DOHH2 (cell line): ENCODE measurements around the gene ZNF483.

Experiments used
- CTCF ChIP-seq: fragments of 200-600 bp; sonication (generic); IDR thresholded peaks from one replicate; pipeline ENCODE4 v1.5.1; 2014; ENCODE audit warnings: antibody characterized with exemption, mild to moderate bottlenecking, low read depth, low read length; ENCODE audit not compliant: poor library complexity, severe bottlenecking
- EZH2phosphoT487 ChIP-seq: fragments of 200-600 bp; sonication (generic); IDR thresholded peaks from 2 replicates; pipeline ENCODE4 v1.6.1; 2017; ENCODE audit warnings: borderline replicate concordance, mild to moderate bottlenecking, antibody characterized with exemption, low read length, moderate library complexity, mixed read lengths

DNA sequence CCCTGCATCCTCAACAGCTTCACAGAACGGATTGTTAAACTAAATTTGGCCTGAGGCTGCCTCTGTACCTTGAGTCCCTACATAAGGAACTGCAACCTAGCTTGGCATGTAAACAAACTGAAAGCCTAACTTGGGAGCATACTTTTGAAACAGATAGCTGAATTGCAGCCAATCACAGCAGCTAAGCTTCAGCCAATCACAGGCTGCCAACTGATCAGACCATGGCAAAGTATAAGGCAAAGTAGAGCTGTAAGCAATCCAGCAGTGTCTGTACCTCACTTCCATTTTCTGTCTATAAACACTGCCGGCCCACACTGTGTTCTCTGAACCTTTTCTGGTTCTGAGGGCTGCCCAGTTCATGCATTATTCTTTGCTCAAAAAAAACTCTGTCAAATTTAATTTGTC lies 8.9 kb upstream of the ZNF483 start:
- TF ChIP-seq CTCF (no peak), EZH2phosphoT487 (no peak)
